Vagina (tissue), 2 donors: ENCODE results near the gene ACR. TPM values are rescaled to one million over a fixed set of nuclear protein-coding genes. Genes with fewer than 3 reads are reported as not detected.

Source experiments
- DNase-seq, 2 donors: peaks; one replicate each; pipeline ENCODE4 v3.0.0-alpha.2; 2017; ENCODE audit errors: extremely low spot score in 2 of 2
- H3K27ac ChIP-seq: fragments of 200-600 bp; sonication (generic); one replicate; pipeline ENCODE4 v1.5.1; 2019
- H3K27me3 ChIP-seq: fragments of 200-600 bp; sonication (generic); one replicate; pipeline ENCODE4 v1.5.1; 2019
- H3K36me3 ChIP-seq, 2 donors: fragments of 200-600 bp; sonication (generic); one replicate each; pipeline ENCODE4 v1.5.1; 2017 to 2019
- H3K4me1 ChIP-seq: fragments of 200-600 bp; sonication (generic); one replicate; pipeline ENCODE4 v1.5.1; 2019
- H3K4me3 ChIP-seq, 2 donors: fragments of 200-600 bp; sonication (generic); 1 replicate in 1 of 2; 2 replicates in 1 of 2; pipeline ENCODE4 v1.5.1; 2016 to 2019
- H3K9me3 ChIP-seq: fragments of 200-600 bp; sonication (generic); one replicate; pipeline ENCODE4 v1.5.1; 2019
- POLR2A ChIP-seq, 2 donors: fragments of 450-650 bp; IDR thresholded peaks; one replicate each; pipeline ENCODE4 v1.6.1; 2017; ENCODE audit warnings: antibody characterized with exemption in 2 of 2, mild to moderate bottlenecking in 2 of 2, moderate library complexity in 2 of 2
- POLR2AphosphoS5 ChIP-seq, 2 donors: sonication (generic); formaldehyde crosslinking; IDR thresholded peaks; one replicate each; pipeline ENCODE4 v1.9.0; 2017; ENCODE audit warnings: antibody characterized with exemption in 2 of 2, mild to moderate bottlenecking in 2 of 2, low read depth in 1 of 2; ENCODE audit not compliant: insufficient read depth in 1 of 2
- intact Hi-C: fragments of 100-400 bp; cut with DNase I; formaldehyde crosslinking; loops from one replicate; pipeline ENCODE4 v1.15.1; 2023
- total RNA-seq: library from RNA; depleted of rRNA; stranded (reverse); fragments of >200 nt; gene quantifications from one replicate; pipeline ENCODE4 v1.2.3, GENCODE V29; 2016
- TF ChIP-seq, protein P1 (sequence below), 3 experiments: fragments of 450-650 bp in 2 of 3; fragments of 200-600 bp in 1 of 3; sonication (generic) in 1 of 3; IDR thresholded peaks; one replicate each; pipeline ENCODE4 v1.5.1; 2017 to 2019; ENCODE audit warnings: antibody characterized with exemption in 3 of 3, mild to moderate bottlenecking in 2 of 3, moderate library complexity in 2 of 3

Gene ACR
- total RNA-seq, 1 donor from 2014 or later: not detected

DNA sequence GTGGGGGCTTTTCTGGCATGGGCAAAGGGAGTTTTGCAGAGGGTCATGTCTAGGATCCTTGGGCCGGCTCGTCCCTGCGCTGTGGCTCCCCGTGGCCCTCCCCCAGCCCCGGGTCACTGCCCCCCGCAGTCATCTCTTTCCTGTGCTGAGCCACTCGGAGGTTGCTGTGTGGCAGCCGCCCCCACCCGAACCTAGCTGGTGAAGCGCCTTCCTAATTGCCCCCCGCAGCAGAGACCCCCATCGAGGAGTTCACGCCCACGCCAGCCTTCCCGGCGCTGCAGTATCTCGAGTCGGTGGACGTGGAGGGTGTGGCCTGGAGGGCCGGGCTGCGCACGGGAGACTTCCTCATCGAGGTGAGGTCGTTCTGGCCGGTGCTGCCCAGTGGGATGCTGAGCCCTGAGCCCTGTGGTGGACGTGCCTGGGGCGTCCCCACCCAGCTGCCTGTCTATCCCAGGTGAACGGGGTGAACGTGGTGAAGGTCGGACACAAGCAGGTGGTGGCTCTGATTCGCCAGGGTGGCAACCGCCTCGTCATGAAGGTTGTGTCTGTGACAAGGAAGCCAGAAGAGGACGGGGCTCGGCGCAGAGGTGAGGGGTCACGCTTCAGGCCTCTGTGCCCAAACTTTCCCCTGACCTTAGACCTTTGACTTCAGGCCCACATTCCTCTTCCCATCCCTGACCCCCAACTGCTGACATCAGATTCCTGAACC lies 33.3 kb upstream of the ACR start:
- intact Hi-C loops: no loop called here
- no peak for TF ChIP-seq POLR2A (IDR thresholded peaks at IDR 0.05)
- TF ChIP-seq, protein P1, sequence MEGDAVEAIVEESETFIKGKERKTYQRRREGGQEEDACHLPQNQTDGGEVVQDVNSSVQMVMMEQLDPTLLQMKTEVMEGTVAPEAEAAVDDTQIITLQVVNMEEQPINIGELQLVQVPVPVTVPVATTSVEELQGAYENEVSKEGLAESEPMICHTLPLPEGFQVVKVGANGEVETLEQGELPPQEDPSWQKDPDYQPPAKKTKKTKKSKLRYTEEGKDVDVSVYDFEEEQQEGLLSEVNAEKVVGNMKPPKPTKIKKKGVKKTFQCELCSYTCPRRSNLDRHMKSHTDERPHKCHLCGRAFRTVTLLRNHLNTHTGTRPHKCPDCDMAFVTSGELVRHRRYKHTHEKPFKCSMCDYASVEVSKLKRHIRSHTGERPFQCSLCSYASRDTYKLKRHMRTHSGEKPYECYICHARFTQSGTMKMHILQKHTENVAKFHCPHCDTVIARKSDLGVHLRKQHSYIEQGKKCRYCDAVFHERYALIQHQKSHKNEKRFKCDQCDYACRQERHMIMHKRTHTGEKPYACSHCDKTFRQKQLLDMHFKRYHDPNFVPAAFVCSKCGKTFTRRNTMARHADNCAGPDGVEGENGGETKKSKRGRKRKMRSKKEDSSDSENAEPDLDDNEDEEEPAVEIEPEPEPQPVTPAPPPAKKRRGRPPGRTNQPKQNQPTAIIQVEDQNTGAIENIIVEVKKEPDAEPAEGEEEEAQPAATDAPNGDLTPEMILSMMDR (IDR thresholded peaks at IDR 0.05): no peak
- no peak for TF ChIP-seq POLR2AphosphoS5 (IDR thresholded peaks at IDR 0.05; ENCODE audit: insufficient read depth in 1 of 2, low read depth in 1 of 2)
- Histone ChIP-seq H3K4me3 (no peak overlapping the region), H3K27ac (no peak overlapping the region), H3K27me3 (no peaks in the 10 kb centered on the region), H3K4me1 (peaks cover 10% of the 10 kb centered on the region), H3K36me3 (peaks cover 0 to 6% of the 10 kb centered on the region in 2 donors), H3K9me3 (no peaks in the 10 kb centered on the region)
- DNase-seq: no peak

DNA sequence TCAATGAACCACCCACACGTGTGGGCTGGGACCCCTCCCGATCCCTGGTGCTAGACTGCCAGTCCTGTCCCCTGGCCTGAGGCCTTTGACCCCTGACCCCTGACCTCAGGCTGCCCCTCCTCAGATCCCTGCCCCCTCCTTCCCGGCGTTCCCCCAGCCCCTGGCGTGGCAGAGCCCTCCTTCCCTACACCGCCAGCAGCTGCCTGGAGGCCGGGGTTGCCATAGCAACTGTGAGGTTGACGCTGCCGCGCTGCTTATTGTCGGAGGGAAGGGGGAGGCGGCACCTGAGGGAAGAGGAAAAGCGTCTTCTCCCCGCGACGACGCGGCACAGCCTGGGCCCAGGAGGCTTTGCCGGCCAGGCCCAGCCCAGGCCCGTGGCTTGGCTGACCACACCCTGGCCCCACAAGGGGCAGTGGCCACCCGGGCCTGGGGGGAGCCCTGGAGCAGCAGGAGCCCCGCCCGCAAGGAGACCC lies 32.7 kb upstream of the ACR start:
- intact Hi-C loops: no loop called here
- no peak for DNase-seq
- no peak overlapping the region for H3K4me3 ChIP-seq

DNA sequence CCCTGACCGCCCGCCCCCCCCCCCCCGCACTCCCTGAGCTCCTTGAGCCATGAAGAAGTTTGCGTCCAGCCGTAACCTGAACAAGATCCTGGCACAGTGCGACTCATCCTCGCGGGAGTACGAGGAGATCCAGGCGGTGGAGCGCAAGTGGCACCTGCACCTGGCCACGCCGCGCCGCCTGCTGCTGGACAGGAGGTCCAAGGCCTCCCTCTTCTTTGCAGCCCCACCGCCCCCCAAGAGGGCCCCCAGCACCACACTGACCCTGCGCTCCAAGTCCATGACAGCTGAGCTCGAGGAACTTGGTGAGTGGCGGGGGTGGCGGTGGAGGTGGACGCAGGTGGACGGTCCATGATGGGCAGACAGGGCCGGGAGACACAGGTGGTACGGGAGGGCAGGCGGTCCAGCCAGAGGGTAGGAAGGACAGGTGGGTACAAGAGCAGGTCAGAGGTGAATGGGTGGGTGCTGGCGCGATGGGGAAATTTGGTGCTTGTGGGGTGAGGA lies 32.1 kb upstream of the ACR start:
- no peak overlapping the region for H3K4me3 ChIP-seq
- TF ChIP-seq POLR2A (IDR thresholded peaks at IDR 0.05) (no peak), POLR2AphosphoS5 (IDR thresholded peaks at IDR 0.05; ENCODE audit: insufficient read depth in 1 of 2, low read depth in 1 of 2) (no peak)
- TF ChIP-seq, protein P1 (IDR thresholded peaks at IDR 0.05): no peak
- no peaks in the 10 kb centered on the region for H3K9me3 ChIP-seq
- no peak for DNase-seq
- intact Hi-C loops: no loop called here
- peaks cover 0 to 6% of the 10 kb centered on the region in 2 donors for H3K36me3 ChIP-seq
- H3K4me1 ChIP-seq: no peaks in the 10 kb centered on the region
- H3K27ac ChIP-seq: no peak overlapping the region
- no peaks in the 10 kb centered on the region for H3K27me3 ChIP-seq

More for the DNA sequence above, 32.7 kb upstream of the ACR start:
- no peaks in the 10 kb centered on the region for H3K9me3 ChIP-seq
- TF ChIP-seq POLR2AphosphoS5 (IDR thresholded peaks at IDR 0.05; ENCODE audit: insufficient read depth in 1 of 2, low read depth in 1 of 2) (no peak), POLR2A (IDR thresholded peaks at IDR 0.05) (no peak)
- TF ChIP-seq, protein P1 (IDR thresholded peaks at IDR 0.05): no peak
- H3K36me3 ChIP-seq: peaks cover 0 to 6% of the 10 kb centered on the region in 2 donors
- H3K27me3 ChIP-seq: no peaks in the 10 kb centered on the region
- H3K27ac ChIP-seq: no peak overlapping the region
- peaks cover 4% of the 10 kb centered on the region for H3K4me1 ChIP-seq

DNA sequence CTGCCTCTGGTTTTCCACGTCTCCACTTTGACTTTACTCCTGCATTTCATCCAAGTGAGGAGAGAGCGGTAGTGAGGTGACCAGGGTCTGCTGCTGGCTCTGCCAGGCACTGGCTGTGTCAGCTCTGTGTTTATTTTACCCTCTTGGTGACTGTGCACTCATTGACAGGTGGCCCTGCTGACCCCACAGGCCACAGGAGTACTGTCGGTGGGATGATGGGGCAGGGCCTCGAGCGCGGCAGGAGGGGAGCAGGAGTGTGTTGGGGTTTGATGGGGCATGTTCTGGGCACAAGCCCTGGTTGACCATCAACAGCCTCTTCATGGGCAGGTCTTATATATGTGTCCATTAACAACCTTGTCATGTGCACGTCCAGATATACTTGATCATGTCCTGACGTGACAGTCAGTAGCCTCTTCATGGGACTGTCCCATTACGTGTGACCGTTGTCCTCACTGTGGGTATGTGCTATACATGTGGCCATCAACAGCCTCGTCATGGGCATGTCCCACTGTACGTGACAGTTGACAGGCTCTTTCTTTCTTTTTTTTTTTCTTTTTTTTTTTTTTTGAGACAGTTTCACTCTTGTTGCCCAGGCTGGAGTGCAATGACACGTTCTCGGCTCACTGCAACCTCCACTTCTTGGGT lies 31.4 kb upstream of the ACR start:
- no peak overlapping the region for H3K4me3 ChIP-seq
- no peak overlapping the region for H3K27ac ChIP-seq
- TF ChIP-seq POLR2A (IDR thresholded peaks at IDR 0.05) (no peak), POLR2AphosphoS5 (IDR thresholded peaks at IDR 0.05; ENCODE audit: insufficient read depth in 1 of 2, low read depth in 1 of 2) (no peak)
- TF ChIP-seq, protein P1 (IDR thresholded peaks at IDR 0.05): no peak
- intact Hi-C loops: no loop called here
- H3K9me3 ChIP-seq: no peaks in the 10 kb centered on the region
- no peaks in the 10 kb centered on the region for H3K27me3 ChIP-seq
- no peak for DNase-seq
- H3K4me1 ChIP-seq: no peaks in the 10 kb centered on the region
- peaks cover 0 to 6% of the 10 kb centered on the region in 2 donors for H3K36me3 ChIP-seq
